SK-N-SH treated with all-trans-retinoic acid at 6 μM for 48 hours (cell line): ENCODE results near the gene S100A16.

Experiments
- ATAC-seq: fragments of 200-7000 bp; cut with Tn5 transposase; 3 replicates; pipeline ENCODE4 v1.9.1; 2020; ENCODE audit warnings: mild to moderate bottlenecking, moderate library complexity
- BACH2 ChIP-seq: fragments of 250-450 bp; sonication (Bioruptor Pico); IDR thresholded peaks from 2 replicates; pipeline ENCODE4 v1.9.0; 2021; ENCODE audit warnings: mild to moderate bottlenecking, borderline replicate concordance
- CSDC2 ChIP-seq: fragments of 250-450 bp; sonication (Bioruptor Pico); IDR thresholded peaks from 2 replicates; pipeline ENCODE4 v1.5.0; 2020; ENCODE audit warnings: mild to moderate bottlenecking, moderate library complexity
- ESRRG ChIP-seq: fragments of 250-450 bp; sonication (Bioruptor Pico); IDR thresholded peaks from 2 replicates; pipeline ENCODE4 v1.6.1; 2021; ENCODE audit warnings: mild to moderate bottlenecking
- ISL1 ChIP-seq: fragments of 250-450 bp; sonication (Bioruptor Pico); IDR thresholded peaks from 2 replicates; pipeline ENCODE4 v2.1.2; 2022; ENCODE audit warnings: mild to moderate bottlenecking, moderate library complexity
- PPARA ChIP-seq: fragments of 250-450 bp; sonication (Bioruptor Pico); IDR thresholded peaks from 2 replicates; pipeline ENCODE4 v1.5.0; 2020; ENCODE audit warnings: mild to moderate bottlenecking, borderline replicate concordance
- RARB ChIP-seq: fragments of 250-450 bp; sonication (Bioruptor Pico); IDR thresholded peaks from 2 replicates; pipeline ENCODE4 v1.8.0; 2021; ENCODE audit warnings: mild to moderate bottlenecking, moderate library complexity
- SNAI2 ChIP-seq: fragments of 250-450 bp; sonication (Bioruptor Pico); IDR thresholded peaks from 2 replicates; pipeline ENCODE4 v1.5.0; 2020; ENCODE audit warnings: mild to moderate bottlenecking, moderate library complexity
- TCF4 ChIP-seq: fragments of 250-450 bp; sonication (Bioruptor Pico); IDR thresholded peaks from 2 replicates; pipeline ENCODE4 v1.8.0; 2021; ENCODE audit warnings: mild to moderate bottlenecking, moderate library complexity, borderline replicate concordance
- TOX ChIP-seq: fragments of 250-450 bp; sonication (Bioruptor Pico); IDR thresholded peaks from 2 replicates; pipeline ENCODE4 v1.8.0; 2021; ENCODE audit warnings: mild to moderate bottlenecking, moderate library complexity, borderline replicate concordance
- ZFP3 ChIP-seq: fragments of 250-450 bp; sonication (Bioruptor Pico); IDR thresholded peaks from 2 replicates; pipeline ENCODE4 v1.5.0; 2020; ENCODE audit warnings: mild to moderate bottlenecking, moderate library complexity
- ZFP30 ChIP-seq: fragments of 450-650 bp; formaldehyde crosslinking; IDR thresholded peaks from 2 replicates; pipeline ENCODE4 v1.5.0; 2022; ENCODE audit warnings: mild to moderate bottlenecking, moderate library complexity
- ZNF565 ChIP-seq: fragments of 450-650 bp; formaldehyde crosslinking; conservative IDR thresholded peaks from 2 replicates; pipeline ENCODE4 v1.5.0; 2020; ENCODE audit warnings: low read depth, mild to moderate bottlenecking, moderate library complexity
- ZNF70 ChIP-seq: fragments of 450-650 bp; formaldehyde crosslinking; IDR thresholded peaks from 2 replicates; pipeline ENCODE4 v1.5.0; 2020; ENCODE audit warnings: mild to moderate bottlenecking, moderate library complexity
- ZNF8 ChIP-seq: fragments of 450-650 bp; formaldehyde crosslinking; IDR thresholded peaks from 2 replicates; pipeline ENCODE4 v1.5.0; 2020; ENCODE audit warnings: mild to moderate bottlenecking, moderate library complexity
- TF ChIP-seq, protein P1 (sequence below): fragments of 250-450 bp; sonication (Bioruptor Pico); IDR thresholded peaks from 2 replicates; pipeline ENCODE4 v1.8.0; 2021; ENCODE audit warnings: low read depth, mild to moderate bottlenecking, moderate library complexity, borderline replicate concordance
- TF ChIP-seq, protein P2 (sequence below): fragments of 250-450 bp; sonication (Bioruptor Pico); IDR thresholded peaks from 2 replicates; pipeline ENCODE4 v1.8.0; 2020; ENCODE audit warnings: mild to moderate bottlenecking, moderate library complexity, borderline replicate concordance
- TF ChIP-seq, protein P3 (sequence below): fragments of 250-450 bp; sonication (Bioruptor Pico); IDR thresholded peaks from 2 replicates; pipeline ENCODE4 v1.5.1; 2021; ENCODE audit warnings: mild to moderate bottlenecking, moderate library complexity
- TF ChIP-seq, protein P4 (sequence below): fragments of 250-450 bp; sonication (Bioruptor Pico); IDR thresholded peaks from 2 replicates; pipeline ENCODE4 v1.5.1; 2020; ENCODE audit warnings: low read depth, mild to moderate bottlenecking, moderate library complexity
- TF ChIP-seq, protein P5 (sequence below): fragments of 250-450 bp; sonication (Bioruptor Pico); IDR thresholded peaks from 2 replicates; pipeline ENCODE4 v1.5.0; 2020; ENCODE audit warnings: mild to moderate bottlenecking, moderate library complexity

Gene S100A16

DNA sequence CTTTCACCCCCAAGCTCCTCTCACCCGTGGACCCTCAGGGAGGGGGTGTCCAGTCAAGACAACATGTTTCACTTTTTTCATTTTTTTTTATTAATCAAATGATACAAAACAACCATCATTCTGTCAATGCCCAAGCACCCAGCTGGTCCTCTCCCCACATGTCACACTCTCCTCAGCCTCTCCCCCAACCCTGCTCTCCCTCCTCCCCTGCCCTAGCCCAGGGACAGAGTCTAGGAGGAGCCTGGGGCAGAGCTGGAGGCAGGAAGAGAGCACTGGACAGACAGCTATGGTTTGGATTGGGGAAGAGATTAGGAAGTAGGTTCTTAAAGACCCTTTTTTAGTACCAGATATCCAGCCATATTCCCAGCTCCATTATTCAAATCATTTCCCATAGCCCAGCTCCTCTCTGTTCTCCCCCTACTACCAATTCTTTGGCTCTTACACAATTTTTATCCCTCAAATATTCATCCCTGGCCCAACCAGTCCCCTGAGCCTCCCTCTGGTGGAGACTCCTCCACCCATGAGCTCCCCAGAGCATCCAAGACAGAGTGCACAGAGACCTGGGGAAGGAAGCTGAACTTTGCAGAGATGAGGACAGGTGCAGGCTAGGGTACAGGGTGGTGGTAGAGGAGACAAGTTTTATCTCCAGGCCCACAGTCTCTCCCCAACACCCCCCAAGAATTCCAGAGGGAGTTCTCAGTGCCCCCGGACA lies 1.4 kb upstream of the S100A16 start (continued):
- TF ChIP-seq, protein P1, sequence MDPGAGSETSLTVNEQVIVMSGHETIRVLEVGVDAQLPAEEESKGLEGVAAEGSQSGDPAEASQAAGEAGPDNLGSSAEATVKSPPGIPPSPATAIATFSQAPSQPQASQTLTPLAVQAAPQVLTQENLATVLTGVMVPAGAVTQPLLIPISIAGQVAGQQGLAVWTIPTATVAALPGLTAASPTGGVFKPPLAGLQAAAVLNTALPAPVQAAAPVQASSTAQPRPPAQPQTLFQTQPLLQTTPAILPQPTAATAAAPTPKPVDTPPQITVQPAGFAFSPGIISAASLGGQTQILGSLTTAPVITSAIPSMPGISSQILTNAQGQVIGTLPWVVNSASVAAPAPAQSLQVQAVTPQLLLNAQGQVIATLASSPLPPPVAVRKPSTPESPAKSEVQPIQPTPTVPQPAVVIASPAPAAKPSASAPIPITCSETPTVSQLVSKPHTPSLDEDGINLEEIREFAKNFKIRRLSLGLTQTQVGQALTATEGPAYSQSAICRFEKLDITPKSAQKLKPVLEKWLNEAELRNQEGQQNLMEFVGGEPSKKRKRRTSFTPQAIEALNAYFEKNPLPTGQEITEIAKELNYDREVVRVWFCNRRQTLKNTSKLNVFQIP (CRISPR knock-in tag): no peak
- no peak for TF ChIP-seq TCF4 (CRISPR knock-in tag)

DNA sequence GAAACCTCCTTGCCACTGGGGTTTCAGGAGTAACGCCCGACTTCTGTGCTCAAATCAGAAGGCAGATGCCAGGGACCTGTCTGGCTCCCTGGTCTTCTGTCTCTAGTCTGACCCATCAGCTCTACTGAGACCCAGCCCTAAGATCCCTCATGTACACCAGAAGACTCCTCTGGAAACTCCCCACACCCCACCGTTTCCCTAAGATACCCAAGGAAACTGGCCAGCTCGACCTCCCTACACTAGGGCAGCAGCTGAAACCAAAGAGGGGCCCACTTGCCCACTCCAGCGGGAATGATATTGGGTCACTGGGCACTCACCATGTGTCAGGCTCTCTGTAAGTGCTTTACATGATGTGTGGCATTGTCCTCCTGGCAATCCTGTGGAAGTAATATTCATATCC lies 469 bp upstream of the S100A16 start:
- ATAC-seq: no peak
- TF ChIP-seq ZFP30 (CRISPR knock-in tag) (no peak), TCF4 (CRISPR knock-in tag) (no peak), ZNF70 (CRISPR knock-in tag) (no peak), CSDC2 (CRISPR knock-in tag) (no peak), BACH2 (CRISPR knock-in tag) (no peak), ZNF565 (CRISPR knock-in tag) (no peak), ISL1 (CRISPR knock-in tag) (no peak), SNAI2 (CRISPR knock-in tag) (no peak), TOX (no peak), RARB (no peak), PPARA (CRISPR knock-in tag) (no peak)
- TF ChIP-seq, protein P2, sequence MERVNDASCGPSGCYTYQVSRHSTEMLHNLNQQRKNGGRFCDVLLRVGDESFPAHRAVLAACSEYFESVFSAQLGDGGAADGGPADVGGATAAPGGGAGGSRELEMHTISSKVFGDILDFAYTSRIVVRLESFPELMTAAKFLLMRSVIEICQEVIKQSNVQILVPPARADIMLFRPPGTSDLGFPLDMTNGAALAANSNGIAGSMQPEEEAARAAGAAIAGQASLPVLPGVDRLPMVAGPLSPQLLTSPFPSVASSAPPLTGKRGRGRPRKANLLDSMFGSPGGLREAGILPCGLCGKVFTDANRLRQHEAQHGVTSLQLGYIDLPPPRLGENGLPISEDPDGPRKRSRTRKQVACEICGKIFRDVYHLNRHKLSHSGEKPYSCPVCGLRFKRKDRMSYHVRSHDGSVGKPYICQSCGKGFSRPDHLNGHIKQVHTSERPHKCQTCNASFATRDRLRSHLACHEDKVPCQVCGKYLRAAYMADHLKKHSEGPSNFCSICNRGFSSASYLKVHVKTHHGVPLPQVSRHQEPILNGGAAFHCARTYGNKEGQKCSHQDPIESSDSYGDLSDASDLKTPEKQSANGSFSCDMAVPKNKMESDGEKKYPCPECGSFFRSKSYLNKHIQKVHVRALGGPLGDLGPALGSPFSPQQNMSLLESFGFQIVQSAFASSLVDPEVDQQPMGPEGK (CRISPR knock-in tag): no peak
- TF ChIP-seq, protein P3, sequence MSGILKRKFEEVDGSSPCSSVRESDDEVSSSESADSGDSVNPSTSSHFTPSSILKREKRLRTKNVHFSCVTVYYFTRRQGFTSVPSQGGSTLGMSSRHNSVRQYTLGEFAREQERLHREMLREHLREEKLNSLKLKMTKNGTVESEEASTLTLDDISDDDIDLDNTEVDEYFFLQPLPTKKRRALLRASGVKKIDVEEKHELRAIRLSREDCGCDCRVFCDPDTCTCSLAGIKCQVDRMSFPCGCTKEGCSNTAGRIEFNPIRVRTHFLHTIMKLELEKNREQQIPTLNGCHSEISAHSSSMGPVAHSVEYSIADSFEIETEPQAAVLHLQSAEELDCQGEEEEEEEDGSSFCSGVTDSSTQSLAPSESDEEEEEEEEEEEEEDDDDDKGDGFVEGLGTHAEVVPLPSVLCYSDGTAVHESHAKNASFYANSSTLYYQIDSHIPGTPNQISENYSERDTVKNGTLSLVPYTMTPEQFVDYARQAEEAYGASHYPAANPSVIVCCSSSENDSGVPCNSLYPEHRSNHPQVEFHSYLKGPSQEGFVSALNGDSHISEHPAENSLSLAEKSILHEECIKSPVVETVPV: no peak
- TF ChIP-seq, protein P1 (CRISPR knock-in tag): no peak
- TF ChIP-seq, protein P4, sequence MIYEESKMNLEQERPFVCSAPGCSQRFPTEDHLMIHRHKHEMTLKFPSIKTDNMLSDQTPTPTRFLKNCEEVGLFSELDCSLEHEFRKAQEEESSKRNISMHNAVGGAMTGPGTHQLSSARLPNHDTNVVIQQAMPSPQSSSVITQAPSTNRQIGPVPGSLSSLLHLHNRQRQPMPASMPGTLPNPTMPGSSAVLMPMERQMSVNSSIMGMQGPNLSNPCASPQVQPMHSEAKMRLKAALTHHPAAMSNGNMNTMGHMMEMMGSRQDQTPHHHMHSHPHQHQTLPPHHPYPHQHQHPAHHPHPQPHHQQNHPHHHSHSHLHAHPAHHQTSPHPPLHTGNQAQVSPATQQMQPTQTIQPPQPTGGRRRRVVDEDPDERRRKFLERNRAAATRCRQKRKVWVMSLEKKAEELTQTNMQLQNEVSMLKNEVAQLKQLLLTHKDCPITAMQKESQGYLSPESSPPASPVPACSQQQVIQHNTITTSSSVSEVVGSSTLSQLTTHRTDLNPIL (CRISPR knock-in tag): no peak

DNA sequence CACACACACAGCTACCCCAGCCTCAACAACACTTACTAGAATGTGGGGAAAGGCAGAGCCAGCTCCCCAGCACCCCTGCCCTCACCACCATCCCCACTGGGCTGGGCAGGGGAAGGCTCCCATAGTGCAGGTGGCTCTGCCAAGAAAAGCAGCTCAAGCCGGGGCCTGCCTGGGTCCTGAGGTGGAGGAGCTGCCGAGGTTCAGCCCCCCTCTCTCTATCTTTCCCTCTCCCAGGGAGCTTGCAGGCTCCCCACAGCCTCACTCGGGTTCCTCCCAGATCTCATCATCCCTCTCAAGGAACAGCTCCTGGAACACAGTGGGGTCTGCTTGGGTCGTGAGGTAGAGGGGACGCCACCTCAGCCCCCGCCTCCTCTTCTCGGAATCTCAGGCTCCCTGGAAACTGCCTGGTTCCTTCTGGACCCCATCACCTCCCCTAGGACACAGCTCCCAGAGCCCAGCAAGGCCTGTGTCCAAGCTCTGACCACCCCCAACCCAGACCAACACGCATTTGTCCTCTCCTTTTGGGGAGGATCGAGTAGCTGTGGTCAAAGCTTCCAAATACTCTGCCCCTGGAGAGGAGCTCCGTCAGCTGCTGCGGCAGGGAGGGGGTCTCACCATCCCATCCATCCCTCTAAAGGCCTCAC lies 704 bp downstream of the S100A16 start:
- ATAC-seq: no peak
- TF ChIP-seq, protein P1 (CRISPR knock-in tag): no peak
- TF ChIP-seq, protein P4 (CRISPR knock-in tag): no peak
- TF ChIP-seq, protein P5, sequence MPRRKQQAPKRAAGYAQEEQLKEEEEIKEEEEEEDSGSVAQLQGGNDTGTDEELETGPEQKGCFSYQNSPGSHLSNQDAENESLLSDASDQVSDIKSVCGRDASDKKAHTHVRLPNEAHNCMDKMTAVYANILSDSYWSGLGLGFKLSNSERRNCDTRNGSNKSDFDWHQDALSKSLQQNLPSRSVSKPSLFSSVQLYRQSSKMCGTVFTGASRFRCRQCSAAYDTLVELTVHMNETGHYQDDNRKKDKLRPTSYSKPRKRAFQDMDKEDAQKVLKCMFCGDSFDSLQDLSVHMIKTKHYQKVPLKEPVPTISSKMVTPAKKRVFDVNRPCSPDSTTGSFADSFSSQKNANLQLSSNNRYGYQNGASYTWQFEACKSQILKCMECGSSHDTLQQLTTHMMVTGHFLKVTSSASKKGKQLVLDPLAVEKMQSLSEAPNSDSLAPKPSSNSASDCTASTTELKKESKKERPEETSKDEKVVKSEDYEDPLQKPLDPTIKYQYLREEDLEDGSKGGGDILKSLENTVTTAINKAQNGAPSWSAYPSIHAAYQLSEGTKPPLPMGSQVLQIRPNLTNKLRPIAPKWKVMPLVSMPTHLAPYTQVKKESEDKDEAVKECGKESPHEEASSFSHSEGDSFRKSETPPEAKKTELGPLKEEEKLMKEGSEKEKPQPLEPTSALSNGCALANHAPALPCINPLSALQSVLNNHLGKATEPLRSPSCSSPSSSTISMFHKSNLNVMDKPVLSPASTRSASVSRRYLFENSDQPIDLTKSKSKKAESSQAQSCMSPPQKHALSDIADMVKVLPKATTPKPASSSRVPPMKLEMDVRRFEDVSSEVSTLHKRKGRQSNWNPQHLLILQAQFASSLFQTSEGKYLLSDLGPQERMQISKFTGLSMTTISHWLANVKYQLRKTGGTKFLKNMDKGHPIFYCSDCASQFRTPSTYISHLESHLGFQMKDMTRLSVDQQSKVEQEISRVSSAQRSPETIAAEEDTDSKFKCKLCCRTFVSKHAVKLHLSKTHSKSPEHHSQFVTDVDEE (CRISPR knock-in tag): no peak
- TF ChIP-seq PPARA (CRISPR knock-in tag): no peak
- TF ChIP-seq, protein P2 (CRISPR knock-in tag): no peak
- TF ChIP-seq ISL1 (CRISPR knock-in tag): no peak
- no peak for TF ChIP-seq SNAI2 (CRISPR knock-in tag)
- no peak for TF ChIP-seq ZNF70 (CRISPR knock-in tag)
- no peak for TF ChIP-seq ESRRG
- TF ChIP-seq ZNF565 (CRISPR knock-in tag): no peak
- no peak for TF ChIP-seq ZNF8 (CRISPR knock-in tag)
- no peak for TF ChIP-seq ZFP3 (CRISPR knock-in tag)
